DND-41 (cell line): Measurements from ENCODE around the gene TPK1.

Experiments
- ATAC-seq: fragments of 200-7000 bp; cut with Tn5 transposase; 3 replicates; pipeline ENCODE4 v1.9.1; 2021; ENCODE audit warnings: low read depth; ENCODE audit not compliant: insufficient read depth
- DNase-seq: peaks from one replicate; pipeline ENCODE4 v3.0.0-alpha.2; 2020
- H2AFZ ChIP-seq: 2 replicates; pipeline ENCODE4 v1.6.0; 2012; ENCODE audit warnings: low read depth, low read length
- H3K27ac ChIP-seq: 2 replicates; pipeline ENCODE4 v1.5.1; 2012; ENCODE audit warnings: low read length, inconsistent platforms
- H3K27me3 ChIP-seq: fragments of 200-600 bp; sonication (generic); 2 replicates; pipeline ENCODE4 v1.6.0; 2012; ENCODE audit warnings: low read length, mild to moderate bottlenecking, inconsistent platforms; ENCODE audit not compliant: insufficient read depth, poor library complexity
- H3K36me3 ChIP-seq: 2 replicates; pipeline ENCODE4 v1.5.1; 2012; ENCODE audit warnings: low read length, inconsistent platforms; ENCODE audit not compliant: insufficient read depth
- H3K4me1 ChIP-seq: 2 replicates; pipeline ENCODE4 v1.5.1; 2012; ENCODE audit warnings: mild to moderate bottlenecking, low read length; ENCODE audit not compliant: insufficient read depth
- H3K4me2 ChIP-seq: 2 replicates; pipeline ENCODE4 v1.6.0; 2012; ENCODE audit warnings: mild to moderate bottlenecking, moderate library complexity, low read length, inconsistent platforms; ENCODE audit not compliant: insufficient read depth
- H3K4me3 ChIP-seq, 2 experiments: fragments of 200-600 bp in 1 of 2; shearing (Covaris generic) in 1 of 2; 2 replicates each; pipeline ENCODE4 v1.5.1; 2012 to 2016; ENCODE audit warnings: inconsistent platforms in 2 of 2, low read length in 2 of 2, mild to moderate bottlenecking in 2 of 2, low read depth in 1 of 2, moderate library complexity in 1 of 2
- H3K79me2 ChIP-seq: 2 replicates; pipeline ENCODE4 v1.6.0; 2012; ENCODE audit warnings: low read length, inconsistent platforms; ENCODE audit not compliant: insufficient read depth
- H3K9ac ChIP-seq: 2 replicates; pipeline ENCODE4 v1.6.0; 2012; ENCODE audit warnings: low read depth, mild to moderate bottlenecking, inconsistent platforms, low read length, moderate library complexity
- H3K9me3 ChIP-seq: 2 replicates; pipeline ENCODE4 v1.5.1; 2012; ENCODE audit warnings: low read length, moderate library complexity, mild to moderate bottlenecking, inconsistent platforms; ENCODE audit not compliant: insufficient read depth, severe bottlenecking
- H4K20me1 ChIP-seq: 2 replicates; pipeline ENCODE4 v1.6.0; 2012; ENCODE audit warnings: low read length; ENCODE audit not compliant: insufficient read depth
- CTCF ChIP-seq: IDR thresholded peaks from 2 replicates; pipeline ENCODE4 v1.5.1; 2012; ENCODE audit warnings: borderline replicate concordance, low read length, moderate library complexity, mild to moderate bottlenecking; ENCODE audit not compliant: poor library complexity, severe bottlenecking; ENCODE audit errors: extremely low read depth
- EZH2 ChIP-seq: IDR thresholded peaks from 3 replicates; pipeline ENCODE4 v1.6.1; 2012; ENCODE audit warnings: borderline replicate concordance, low read depth, mild to moderate bottlenecking, moderate library complexity, low read length, inconsistent platforms; ENCODE audit not compliant: severe bottlenecking

Gene TPK1

DNA sequence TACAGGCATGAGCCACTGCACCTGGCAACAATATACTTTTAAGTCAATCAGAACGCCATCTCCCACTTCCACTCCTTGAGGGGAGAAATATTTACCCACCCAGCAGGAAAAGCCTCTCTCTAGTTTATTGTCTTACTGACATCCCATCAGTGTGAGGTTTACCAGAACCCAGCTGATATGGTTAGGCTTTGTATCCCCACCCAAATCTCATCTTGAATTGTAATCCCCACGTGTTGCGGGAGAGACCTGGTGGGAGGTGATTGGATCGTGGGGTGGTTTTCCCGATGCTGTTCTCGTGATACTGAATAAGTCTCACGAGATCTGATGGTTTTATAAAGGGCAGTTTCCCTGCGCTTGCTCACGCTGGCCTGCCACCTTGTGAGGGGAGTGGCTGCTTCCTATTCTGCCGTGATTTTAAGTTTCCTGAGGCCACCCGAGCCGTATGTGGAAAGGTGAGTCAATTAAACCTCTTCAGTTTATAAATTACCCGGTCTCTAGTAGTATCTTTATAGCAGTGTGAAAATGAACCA, 37.5 kb upstream of the TPK1 start:
- Histone ChIP-seq H3K27ac (no peak overlapping the region), H3K9ac (no peak overlapping the region), H3K4me1 (no peaks in the 10 kb centered on the region), H3K27me3 (no peaks in the 10 kb centered on the region), H3K36me3 (no peaks in the 10 kb centered on the region), H2AFZ (no peak overlapping the region), H4K20me1 (no peaks in the 10 kb centered on the region), H3K4me2 (no peak overlapping the region), H3K4me3 (no peak overlapping the region), H3K9me3 (no peaks in the 10 kb centered on the region), H3K79me2 (no peaks in the 10 kb centered on the region)
- ATAC-seq (no peak), DNase-seq (no peak)
- TF ChIP-seq EZH2 (no peak), CTCF (no peak)

DNA sequence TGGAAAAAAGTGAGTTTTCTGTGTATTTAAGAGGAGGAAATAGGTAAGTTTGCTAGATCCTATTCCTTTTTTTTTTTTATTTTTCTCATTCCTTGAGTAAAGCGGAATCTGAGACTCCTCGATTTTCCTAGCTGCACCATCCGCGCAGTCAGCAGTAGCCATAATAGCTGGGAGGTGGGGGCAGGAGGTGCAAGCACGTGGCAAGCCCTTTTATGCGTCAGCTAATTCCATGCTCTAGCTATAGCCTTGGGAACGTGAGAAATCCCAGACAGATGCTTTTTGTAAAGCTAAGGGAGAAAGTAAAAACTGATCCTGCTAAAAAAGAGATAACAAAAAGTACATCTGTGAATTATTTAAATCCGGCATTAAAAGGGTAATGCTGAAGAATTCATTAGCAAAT, 33.2 kb upstream of the TPK1 start:
- DNase-seq = no peak
- no peaks in the 10 kb centered on the region for H3K27me3 ChIP-seq
- no peak overlapping the region for H2AFZ ChIP-seq

GRCh38 chr7:144866189-144866588, 30.3 kb upstream of the TPK1 start:
- ATAC-seq = no peak
- Histone ChIP-seq H4K20me1 (no peaks in the 10 kb centered on the region), H3K4me2 (no peak overlapping the region), H3K79me2 (no peaks in the 10 kb centered on the region), H3K4me1 (no peaks in the 10 kb centered on the region), H3K36me3 (no peaks in the 10 kb centered on the region), H3K27ac (no peak overlapping the region), H3K27me3 (no peaks in the 10 kb centered on the region), H3K9me3 (no peaks in the 10 kb centered on the region), H2AFZ (no peak overlapping the region), H3K9ac (no peak overlapping the region), H3K4me3 (no peak overlapping the region)
- no peak for DNase-seq
- TF ChIP-seq EZH2 (no peak), CTCF (no peak)

More for the DNA sequence above, 33.2 kb upstream of the TPK1 start:
- Histone ChIP-seq H3K4me3 (no peak overlapping the region), H3K79me2 (no peaks in the 10 kb centered on the region), H3K36me3 (no peaks in the 10 kb centered on the region), H3K27ac (no peak overlapping the region), H3K9me3 (no peaks in the 10 kb centered on the region), H4K20me1 (no peaks in the 10 kb centered on the region), H3K4me1 (no peaks in the 10 kb centered on the region), H3K4me2 (no peak overlapping the region), H3K9ac (no peak overlapping the region)
- ATAC-seq = no peak
- TF ChIP-seq EZH2 = no peak
- no peak for TF ChIP-seq CTCF

- Histone ChIP-seq H2AFZ (no peak overlapping the region), H3K9me3 (no peaks in the 10 kb centered on the region), H3K79me2 (no peaks in the 10 kb centered on the region), H3K9ac (no peak overlapping the region), H3K36me3 (no peaks in the 10 kb centered on the region), H3K4me3 (no peak overlapping the region), H3K27ac (no peak overlapping the region), H4K20me1 (no peaks in the 10 kb centered on the region), H3K4me2 (no peak overlapping the region), H3K4me1 (no peaks in the 10 kb centered on the region), H3K27me3 (no peaks in the 10 kb centered on the region)
- no peak for ATAC-seq
- DNase-seq = no peak
- TF ChIP-seq EZH2 = no peak
Measured at GRCh38 chr7:144863320-144863647, 27.4 kb upstream of the TPK1 start.
